ENCODE measurements around the gene LAMC3.
"Not testable (repeated sequence)": the region's sequence is repeated elsewhere in the genome, so short reads cannot be mapped to it uniquely, and the experiment has no call there.

The LAMC3 gene

GRCh38 chr9:130998597-130999244 is 10.3 kb upstream of the LAMC3 start:
- no peak overlapping the region for H3K4me3 ChIP-seq (replicated peaks; ENCODE audit: low read depth, low read length)
- DNase-seq (ENCODE audit: extremely low read depth, low read depth): no peak
- TF ChIP-seq CTCF (IDR thresholded peaks at IDR 0.05; ENCODE audit: low read depth, low read length, missing control alignments): no peak

- no peak for DNase-seq (ENCODE audit: extremely low read depth, low read depth)
- no peak for TF ChIP-seq CTCF (IDR thresholded peaks at IDR 0.05; ENCODE audit: low read depth, low read length, missing control alignments)
- H3K4me3 ChIP-seq (replicated peaks; ENCODE audit: low read depth, low read length): no peak overlapping the region
Measured at GRCh38 chr9:130999245-130999623, 9.7 kb upstream of the LAMC3 start.

- not testable (repeated sequence) for DNase-seq (ENCODE audit: extremely low read depth, low read depth); H3K4me3 ChIP-seq (replicated peaks; ENCODE audit: low read depth, low read length)
Measured at GRCh38 chr9:131000526-131000925, 8.4 kb upstream of the LAMC3 start.

GRCh38 chr9:131001021-131001420 is 8.0 kb upstream of the LAMC3 start:
- H3K4me3 ChIP-seq (replicated peaks; ENCODE audit: low read depth, low read length): no peak overlapping the region
- no peak for TF ChIP-seq CTCF (IDR thresholded peaks at IDR 0.05; ENCODE audit: low read depth, low read length, missing control alignments)
- no peak for DNase-seq (ENCODE audit: extremely low read depth, low read depth)

- H3K4me3 ChIP-seq (replicated peaks; ENCODE audit: low read depth, low read length): no peak overlapping the region
- no peak for TF ChIP-seq CTCF (IDR thresholded peaks at IDR 0.05; ENCODE audit: low read depth, low read length, missing control alignments)
- DNase-seq (ENCODE audit: extremely low read depth, low read depth): no peak
Measured at GRCh38 chr9:131001990-131002389, 7.0 kb upstream of the LAMC3 start.

GRCh38 chr9:131006601-131007000 is 2.4 kb upstream of the LAMC3 start:
- no peak overlapping the region for H3K4me3 ChIP-seq (replicated peaks; ENCODE audit: low read depth, low read length)
- TF ChIP-seq CTCF (IDR thresholded peaks at IDR 0.05; ENCODE audit: low read depth, low read length, missing control alignments): no peak
- DNase-seq (ENCODE audit: extremely low read depth, low read depth): no peak

- TF ChIP-seq CTCF (IDR thresholded peaks at IDR 0.05; ENCODE audit: low read depth, low read length, missing control alignments): no peak
- H3K4me3 ChIP-seq (replicated peaks; ENCODE audit: low read depth, low read length): no peak overlapping the region
- DNase-seq (ENCODE audit: extremely low read depth, low read depth): no peak
Measured at GRCh38 chr9:131008086-131008485, 888 bp upstream of the LAMC3 start.

Data from HFF-Myc (cell line).